HG03280 (cell line): ENCODE data around the gene VTCN1.

Experiments
- ATAC-seq: cut with Tn5 transposase; IDR thresholded peaks from one replicate; pipeline ENCODE4 v1.9.1; 2021; ENCODE audit warnings: mild to moderate bottlenecking, moderate library complexity; ENCODE audit not compliant: unreplicated experiment

The VTCN1 gene

GRCh38 chr1:117210386-117210785, 341 bp downstream of the VTCN1 start:
- ATAC-seq: no peak

- ATAC-seq: no peak
Observed at GRCh38 chr1:117209094-117209493, 1.6 kb downstream of the VTCN1 start.

GRCh38 chr1:117208580-117208979, 2.1 kb downstream of the VTCN1 start:
- no peak for ATAC-seq

GRCh38 chr1:117205368-117205767, 5.4 kb downstream of the VTCN1 start:
- ATAC-seq: no peak

- no peak for ATAC-seq
Observed at GRCh38 chr1:117201808-117202207, 8.9 kb downstream of the VTCN1 start.

- ATAC-seq: no peak
Observed at GRCh38 chr1:117198097-117198496, 12.6 kb downstream of the VTCN1 start.

- ATAC-seq: no peak
Observed at GRCh38 chr1:117189726-117190125, 21.0 kb downstream of the VTCN1 start.

GRCh38 chr1:117188816-117189437, 21.8 kb downstream of the VTCN1 start:
- no peak for ATAC-seq

GRCh38 chr1:117188170-117188815, 22.4 kb downstream of the VTCN1 start:
- ATAC-seq: no peak

- ATAC-seq: no peak
Observed at GRCh38 chr1:117183112-117183511, 27.6 kb downstream of the VTCN1 start.

GRCh38 chr1:117182319-117182718, 28.4 kb downstream of the VTCN1 start:
- no peak for ATAC-seq

GRCh38 chr1:117181630-117182041, 29.1 kb downstream of the VTCN1 start:
- ATAC-seq: no peak

GRCh38 chr1:117180147-117180967, 30.4 kb downstream of the VTCN1 start:
- ATAC-seq: no peak

- ATAC-seq: no peak
Observed at GRCh38 chr1:117179471-117179870, 31.3 kb downstream of the VTCN1 start.

GRCh38 chr1:117178756-117179155, 32.0 kb downstream of the VTCN1 start:
- no peak for ATAC-seq

- ATAC-seq: no peak
Observed at GRCh38 chr1:117177376-117177775, 33.4 kb downstream of the VTCN1 start.

- ATAC-seq: no peak
Observed at GRCh38 chr1:117176579-117176978, 34.1 kb downstream of the VTCN1 start.

GRCh38 chr1:117174851-117175250, 35.9 kb downstream of the VTCN1 start:
- ATAC-seq: no peak

- ATAC-seq: no peak
Observed at GRCh38 chr1:117173691-117174090, 37.0 kb downstream of the VTCN1 start.

- no peak for ATAC-seq
Observed at GRCh38 chr1:117173006-117173405, 37.7 kb downstream of the VTCN1 start.

- no peak for ATAC-seq
Observed at GRCh38 chr1:117171900-117172511, 38.7 kb downstream of the VTCN1 start.
